Activated CD8-positive, alpha-beta T cell treated with anti-CD3 and anti-CD28 coated beads, Interleukin-2, amount 10 ng/mL, durations not matched to agents 7 days and 5 days (primary cell): ENCODE data around the gene NAA15. TPM values are rescaled to one million over a fixed set of nuclear protein-coding genes. Genes with fewer than 3 reads are reported as not detected.
"Not testable (repeated sequence)": the region's sequence is repeated elsewhere in the genome, so short reads cannot be mapped to it uniquely, and the experiment has no call there.

Experiments used
- ATAC-seq: fragments of 150-1000 bp; cut with Tn5 transposase; one replicate; pipeline ENCODE4 v1.10.0; 2021; ENCODE audit warnings: moderate library complexity
- CTCF ChIA-PET: fragments of 350-600 bp; sonication (Branson Sonifier 250); formaldehyde crosslinking; loops from one replicate; lab custom pipeline; 2021; ENCODE audit warnings: antibody characterized with exemption; lab: Charles Lee
- POLR2A ChIA-PET: fragments of 350-600 bp; sonication (Branson Sonifier 250); formaldehyde crosslinking; loops from one replicate; lab custom pipeline; 2021; ENCODE audit warnings: antibody characterized with exemption; lab: Charles Lee
- DNase-seq: peaks from one replicate; pipeline ENCODE4 v3.0.0-alpha.2; 2020
- H3K27ac Mint-ChIP-seq: one replicate; pipeline ENCODE4 v1.8.0; 2021; ENCODE audit warnings: mild to moderate bottlenecking, mixed read lengths
- H3K27me3 Mint-ChIP-seq: one replicate; pipeline ENCODE4 v1.8.0; 2021; ENCODE audit warnings: low read depth, mixed read lengths
- H3K36me3 Mint-ChIP-seq: one replicate; pipeline ENCODE4 v1.8.0; 2021; ENCODE audit warnings: low read depth, mixed read lengths
- H3K4me1 Mint-ChIP-seq: one replicate; pipeline ENCODE4 v1.8.0; 2021; ENCODE audit warnings: low read depth, mixed read lengths
- H3K4me3 Mint-ChIP-seq: one replicate; pipeline ENCODE4 v1.8.0; 2021; ENCODE audit warnings: mild to moderate bottlenecking, mixed read lengths
- H3K9me3 Mint-ChIP-seq: one replicate; pipeline ENCODE4 v1.8.0; 2022; ENCODE audit warnings: mixed read lengths; ENCODE audit not compliant: insufficient read depth
- total RNA-seq, 2 experiments: library from RNA; stranded (reverse); gene quantifications; one replicate each; pipeline ENCODE4 v1.2.3, GENCODE V29; 2021

Gene NAA15
- total RNA-seq, 2 experiments from 2014 or later, result 61.2 to 66.2 TPM

- POLR2A ChIA-PET, result no interaction called here
- Mint-ChIP-seq H3K9me3 (no peaks in the 10 kb centered on the region), H3K27ac (peak overlapping the region; percentile 53), H3K36me3 (peaks cover 53% of the 10 kb centered on the region), H3K4me1 (peaks cover 60% of the 10 kb centered on the region), H3K27me3 (no peaks in the 10 kb centered on the region), H3K4me3 (no peak overlapping the region)
- CTCF ChIA-PET, result no interaction called here
- ATAC-seq, result no peak
- no peak for DNase-seq
These were observed 15.4 kb downstream of the NAA15 start for GRCh38 chr4:139316733-139317132.

GRCh38 chr4:139317635-139318034 lies 16.3 kb downstream of the NAA15 start:
- no peak for DNase-seq
- Mint-ChIP-seq H3K4me3 (no peak overlapping the region), H3K9me3 (no peaks in the 10 kb centered on the region), H3K4me1 (peaks cover 58% of the 10 kb centered on the region), H3K27me3 (no peaks in the 10 kb centered on the region), H3K36me3 (peaks cover 52% of the 10 kb centered on the region), H3K27ac (no peak overlapping the region)
- CTCF ChIA-PET, result no interaction called here
- POLR2A ChIA-PET, result no interaction called here
- ATAC-seq, result no peak

- H3K9me3 Mint-ChIP-seq, result no peaks in the 10 kb centered on the region
- H3K4me3 Mint-ChIP-seq, result no peak overlapping the region
- H3K36me3 Mint-ChIP-seq, result peaks cover 44% of the 10 kb centered on the region
- H3K27ac Mint-ChIP-seq, result no peak overlapping the region
- POLR2A ChIA-PET, result no interaction called here
- DNase-seq, result no peak
- peaks cover 45% of the 10 kb centered on the region for H3K4me1 Mint-ChIP-seq
- CTCF ChIA-PET, result no interaction called here
- no peak for ATAC-seq
- H3K27me3 Mint-ChIP-seq, result no peaks in the 10 kb centered on the region
These were observed 18.3 kb downstream of the NAA15 start for GRCh38 chr4:139319571-139319970.

GRCh38 chr4:139322070-139322469 lies 20.8 kb downstream of the NAA15 start:
- H3K4me1 Mint-ChIP-seq, result peaks cover 22% of the 10 kb centered on the region

GRCh38 chr4:139322541-139322940 lies 21.2 kb downstream of the NAA15 start:
- POLR2A ChIA-PET, result interaction anchor here (2.6 kb wide), 1 partner anchor 21 kb away, joined by 14 read pairs; the partner anchor contains the start of genes NAA15 and NDUFC1
- not testable (repeated sequence) for H3K27ac Mint-ChIP-seq, DNase-seq, H3K4me3 Mint-ChIP-seq, H3K27me3 Mint-ChIP-seq, H3K9me3 Mint-ChIP-seq, ATAC-seq
- peaks cover 35% of the 10 kb centered on the region for H3K36me3 Mint-ChIP-seq
- CTCF ChIA-PET, result interaction anchor here (1.0 to 1.3 kb wide), 3 partner anchors 11 to 27 kb away, joined by 3 to 4 read pairs (median 3); no protein-coding TSS in a partner anchor
- peaks cover 21% of the 10 kb centered on the region for H3K4me1 Mint-ChIP-seq

More at GRCh38 chr4:139322070-139322469, 20.8 kb downstream of the NAA15 start:
- peaks cover 36% of the 10 kb centered on the region for H3K36me3 Mint-ChIP-seq
- ChIA-PET POLR2A (interaction anchor here (0.6 to 2.6 kb wide), 2 partner anchors 21 to 25 kb away, joined by 3 to 14 read pairs; partner anchors contain the start of genes NAA15 and NDUFC1), CTCF (interaction anchor here (1.0 to 1.3 kb wide), 3 partner anchors 11 to 26 kb away, joined by 3 to 4 read pairs (median 3); no protein-coding TSS in a partner anchor)
- ATAC-seq, H3K27ac Mint-ChIP-seq, H3K9me3 Mint-ChIP-seq, H3K4me3 Mint-ChIP-seq, H3K27me3 Mint-ChIP-seq, DNase-seq: not testable (repeated sequence)

- CTCF ChIA-PET, result interaction anchor here (0.9 to 1.5 kb wide), 3 partner anchors 15 to 29 kb away, joined by 3 to 4 read pairs (median 3); no protein-coding TSS in a partner anchor
- H3K9me3 Mint-ChIP-seq, result no peaks in the 10 kb centered on the region
- DNase-seq (no peak), ATAC-seq (no peak)
- peaks cover 46% of the 10 kb centered on the region for H3K36me3 Mint-ChIP-seq
- no peak overlapping the region for H3K27ac Mint-ChIP-seq
- H3K27me3 Mint-ChIP-seq, result no peaks in the 10 kb centered on the region
- peaks cover 26% of the 10 kb centered on the region for H3K4me1 Mint-ChIP-seq
- POLR2A ChIA-PET, result no interaction called here
- no peak overlapping the region for H3K4me3 Mint-ChIP-seq
These were observed 23.3 kb downstream of the NAA15 start for GRCh38 chr4:139324620-139325019.

GRCh38 chr4:139329665-139330200 lies 28.4 kb downstream of the NAA15 start:
- ATAC-seq (no peak), DNase-seq (no peak)
- Mint-ChIP-seq H3K27me3 (no peaks in the 10 kb centered on the region), H3K36me3 (peaks cover 40% of the 10 kb centered on the region), H3K4me3 (no peak overlapping the region), H3K4me1 (peaks cover 18% of the 10 kb centered on the region), H3K9me3 (no peaks in the 10 kb centered on the region), H3K27ac (peak overlapping the region; percentile 27)
- POLR2A ChIA-PET, result interaction anchor here (1.6 to 1.7 kb wide), 2 partner anchors 10 to 28 kb away, joined by 6 to 11 read pairs; partner anchors contain the start of genes NAA15 and NDUFC1
- CTCF ChIA-PET, result interaction anchor here (1.0 to 2.7 kb wide), 4 partner anchors 11 to 299 kb away, joined by 3 to 10 read pairs (median 4); no protein-coding TSS in a partner anchor

GRCh38 chr4:139330283-139330682 lies 29.0 kb downstream of the NAA15 start:
- peaks cover 43% of the 10 kb centered on the region for H3K36me3 Mint-ChIP-seq
- POLR2A ChIA-PET, result interaction anchor here (1.6 to 1.7 kb wide), 2 partner anchors 9 to 28 kb away, joined by 6 to 11 read pairs; partner anchors contain the start of genes NAA15 and NDUFC1
- no peaks in the 10 kb centered on the region for H3K27me3 Mint-ChIP-seq
- H3K9me3 Mint-ChIP-seq, result no peaks in the 10 kb centered on the region
- H3K4me3 Mint-ChIP-seq, result no peak overlapping the region
- CTCF ChIA-PET, result interaction anchor here (1.0 to 2.7 kb wide), 4 partner anchors 12 to 300 kb away, joined by 3 to 10 read pairs (median 4); no protein-coding TSS in a partner anchor
- ATAC-seq, result no peak
- H3K27ac Mint-ChIP-seq, result no peak overlapping the region
- H3K4me1 Mint-ChIP-seq, result peaks cover 18% of the 10 kb centered on the region
- DNase-seq, result no peak

- ATAC-seq (no peak), DNase-seq (no peak)
- Mint-ChIP-seq H3K4me1 (peaks cover 18% of the 10 kb centered on the region), H3K27ac (no peak overlapping the region), H3K4me3 (no peak overlapping the region), H3K36me3 (peaks cover 43% of the 10 kb centered on the region), H3K9me3 (no peaks in the 10 kb centered on the region), H3K27me3 (no peaks in the 10 kb centered on the region)
- POLR2A ChIA-PET, result interaction anchor here (1.4 to 1.6 kb wide), 2 partner anchors 8 to 28 kb away, joined by 5 to 6 read pairs; partner anchors contain the start of gene NDUFC1
- CTCF ChIA-PET, result interaction anchor here (1.0 to 2.7 kb wide), 3 partner anchors 21 to 301 kb away, joined by 3 to 10 read pairs (median 5); no protein-coding TSS in a partner anchor
These were observed 29.9 kb downstream of the NAA15 start for GRCh38 chr4:139331185-139331584.

GRCh38 chr4:139333046-139333445 lies 31.7 kb downstream of the NAA15 start:
- DNase-seq (no peak), ATAC-seq (no peak)
- ChIA-PET CTCF (interaction anchor here (1.4 kb wide), 1 partner anchor 11 kb away, joined by 3 read pairs; no protein-coding TSS in a partner anchor), POLR2A (no interaction called here)
- Mint-ChIP-seq H3K4me3 (no peak overlapping the region), H3K27me3 (no peaks in the 10 kb centered on the region), H3K27ac (no peak overlapping the region), H3K4me1 (peaks cover 16% of the 10 kb centered on the region), H3K36me3 (peaks cover 41% of the 10 kb centered on the region), H3K9me3 (no peaks in the 10 kb centered on the region)

GRCh38 chr4:139337612-139338011 lies 36.3 kb downstream of the NAA15 start:
- ChIA-PET POLR2A (no interaction called here), CTCF (no interaction called here)
- Mint-ChIP-seq H3K27me3 (no peaks in the 10 kb centered on the region), H3K4me3 (no peak overlapping the region), H3K36me3 (peaks cover 41% of the 10 kb centered on the region), H3K4me1 (no peaks in the 10 kb centered on the region), H3K27ac (no peak overlapping the region), H3K9me3 (no peaks in the 10 kb centered on the region)
- DNase-seq (no peak), ATAC-seq (no peak)

- H3K27me3 Mint-ChIP-seq, result no peaks in the 10 kb centered on the region
- no peaks in the 10 kb centered on the region for H3K9me3 Mint-ChIP-seq
- H3K4me1 Mint-ChIP-seq, result peaks cover 3% of the 10 kb centered on the region
- POLR2A ChIA-PET, result no interaction called here
- CTCF ChIA-PET, result interaction anchor here (1.1 kb wide), 1 partner anchor 22 kb away, joined by 4 read pairs; no protein-coding TSS in a partner anchor
- ATAC-seq (no peak), DNase-seq (no peak)
- H3K4me3 Mint-ChIP-seq, result no peak overlapping the region
- H3K36me3 Mint-ChIP-seq, result peaks cover 47% of the 10 kb centered on the region
- no peak overlapping the region for H3K27ac Mint-ChIP-seq
These were observed 60.0 kb downstream of the NAA15 start for GRCh38 chr4:139361301-139361700.
